Stimulated activated CD8-positive, alpha-beta memory T cell treated with anti-CD3 and anti-CD28 coated beads, Interleukin-7, amount 100 ng/mL, for 4 hours (primary cell): ENCODE measurements around the gene CPVL.

Experiments
- DNase-seq, 2 donors: peaks; one replicate each; pipeline ENCODE4 v3.0.0-alpha.2; 2020; ENCODE audit warnings: low read depth in 2 of 2

Gene CPVL

GRCh38 chr7:29156907-29157452 lies 10.6 kb upstream of the CPVL start:
- DNase-seq, result no peak

- DNase-seq, result no peak
These were observed 7.7 kb upstream of the CPVL start for GRCh38 chr7:29154076-29154475.

- no peak for DNase-seq
These were observed 4.5 kb upstream of the CPVL start for GRCh38 chr7:29150856-29151255.

GRCh38 chr7:29149036-29149435 lies 2.7 kb upstream of the CPVL start:
- DNase-seq, result no peak

- no peak for DNase-seq
These were observed 1.5 kb upstream of the CPVL start for GRCh38 chr7:29147821-29148220.

- DNase-seq, result no peak
These were observed 712 bp upstream of the CPVL start for GRCh38 chr7:29146888-29147609.

- DNase-seq, result no peak
These were observed 732 bp downstream of the CPVL start for GRCh38 chr7:29145553-29146056.

GRCh38 chr7:29143751-29144150 lies 2.6 kb downstream of the CPVL start:
- no peak for DNase-seq

- no peak for DNase-seq
These were observed 4.2 kb downstream of the CPVL start for GRCh38 chr7:29142021-29142727.

- no peak for DNase-seq
These were observed 5.4 kb downstream of the CPVL start for GRCh38 chr7:29140873-29141468.

- no peak for DNase-seq
These were observed 6.5 kb downstream of the CPVL start for GRCh38 chr7:29139796-29140195.

GRCh38 chr7:29139191-29139590 lies 7.1 kb downstream of the CPVL start:
- no peak for DNase-seq

- DNase-seq, result no peak
These were observed 7.7 kb downstream of the CPVL start for GRCh38 chr7:29138588-29138987.

GRCh38 chr7:29135846-29136245 lies 10.5 kb downstream of the CPVL start:
- DNase-seq, result no peak

GRCh38 chr7:29132980-29133379 lies 13.4 kb downstream of the CPVL start:
- DNase-seq, result no peak

GRCh38 chr7:29131678-29132077 lies 14.7 kb downstream of the CPVL start:
- DNase-seq, result no peak

GRCh38 chr7:29130096-29130495 lies 16.2 kb downstream of the CPVL start:
- DNase-seq, result no peak

- no peak for DNase-seq
These were observed 18.8 kb downstream of the CPVL start for GRCh38 chr7:29127527-29127926.

- DNase-seq, result no peak
These were observed 19.5 kb downstream of the CPVL start for GRCh38 chr7:29126804-29127203.

- no peak for DNase-seq
These were observed 22.6 kb downstream of the CPVL start for GRCh38 chr7:29123626-29124190.

- no peak for DNase-seq
These were observed 23.6 kb downstream of the CPVL start for GRCh38 chr7:29122759-29123158.

GRCh38 chr7:29122081-29122480 lies 24.3 kb downstream of the CPVL start:
- no peak for DNase-seq
